ENCODE data around the gene PCDHA5.

The PCDHA5 gene

DNA sequence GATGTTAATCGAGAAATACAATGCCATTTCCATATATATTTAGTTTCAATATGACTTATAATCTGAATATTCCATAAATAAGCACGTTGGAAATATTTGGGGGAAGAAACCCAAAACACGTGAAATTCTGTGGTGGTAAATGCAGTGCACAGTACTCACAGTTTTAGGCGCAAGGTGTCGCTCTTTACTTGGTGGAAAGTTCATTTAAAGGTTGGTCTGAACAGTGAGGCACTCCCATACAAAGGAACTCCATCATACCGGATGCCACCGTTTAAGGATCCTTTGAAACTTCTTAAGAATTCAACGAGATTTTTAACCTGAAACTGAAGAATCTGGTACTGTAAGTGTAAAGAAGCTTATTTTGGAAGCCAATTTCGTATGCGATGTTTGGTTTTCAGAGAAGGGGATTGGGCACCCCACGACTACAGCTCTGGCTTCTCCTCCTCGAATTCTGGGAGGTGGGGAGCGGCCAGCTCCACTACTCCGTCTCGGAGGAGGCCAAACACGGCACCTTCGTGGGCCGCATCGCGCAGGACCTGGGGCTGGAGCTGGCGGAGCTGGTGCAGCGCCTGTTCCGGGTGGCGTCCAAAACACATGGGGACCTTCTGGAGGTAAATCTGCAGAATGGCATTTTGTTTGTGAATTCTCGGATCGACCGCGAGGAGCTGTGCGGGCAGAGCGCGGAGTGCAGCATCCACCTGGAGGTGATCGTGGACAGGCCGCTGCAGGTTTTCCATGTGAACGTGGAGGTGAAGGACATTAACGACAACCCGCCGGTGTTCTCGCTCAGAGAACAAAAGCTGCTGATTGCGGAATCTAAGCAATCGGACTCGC is 47.5 kb downstream of the PCDHA5 start, which contains the start of gene PCDHA11:
PCDHA11 (plus strand) TSS at position 237 of the 834 bp plus-strand sequence; CDS start at position 384, 147 bp downstream.
- peak; percentile 28 for DNase-seq

DNA sequence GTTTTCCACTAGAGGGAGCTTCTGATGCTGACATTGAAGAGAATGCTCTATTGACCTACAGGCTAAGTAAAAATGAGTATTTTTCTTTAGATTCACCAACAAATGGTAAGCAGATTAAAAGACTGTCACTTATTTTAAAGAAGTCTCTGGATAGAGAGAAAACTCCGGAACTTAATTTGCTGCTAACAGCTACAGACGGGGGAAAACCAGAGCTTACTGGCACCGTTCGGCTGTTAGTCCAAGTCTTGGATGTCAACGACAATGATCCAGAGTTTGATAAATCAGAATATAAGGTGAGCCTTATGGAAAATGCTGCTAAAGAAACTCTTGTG is 48.1 kb downstream of the PCDHA5 start:
- DNase-seq: peak; percentile 15

DNA sequence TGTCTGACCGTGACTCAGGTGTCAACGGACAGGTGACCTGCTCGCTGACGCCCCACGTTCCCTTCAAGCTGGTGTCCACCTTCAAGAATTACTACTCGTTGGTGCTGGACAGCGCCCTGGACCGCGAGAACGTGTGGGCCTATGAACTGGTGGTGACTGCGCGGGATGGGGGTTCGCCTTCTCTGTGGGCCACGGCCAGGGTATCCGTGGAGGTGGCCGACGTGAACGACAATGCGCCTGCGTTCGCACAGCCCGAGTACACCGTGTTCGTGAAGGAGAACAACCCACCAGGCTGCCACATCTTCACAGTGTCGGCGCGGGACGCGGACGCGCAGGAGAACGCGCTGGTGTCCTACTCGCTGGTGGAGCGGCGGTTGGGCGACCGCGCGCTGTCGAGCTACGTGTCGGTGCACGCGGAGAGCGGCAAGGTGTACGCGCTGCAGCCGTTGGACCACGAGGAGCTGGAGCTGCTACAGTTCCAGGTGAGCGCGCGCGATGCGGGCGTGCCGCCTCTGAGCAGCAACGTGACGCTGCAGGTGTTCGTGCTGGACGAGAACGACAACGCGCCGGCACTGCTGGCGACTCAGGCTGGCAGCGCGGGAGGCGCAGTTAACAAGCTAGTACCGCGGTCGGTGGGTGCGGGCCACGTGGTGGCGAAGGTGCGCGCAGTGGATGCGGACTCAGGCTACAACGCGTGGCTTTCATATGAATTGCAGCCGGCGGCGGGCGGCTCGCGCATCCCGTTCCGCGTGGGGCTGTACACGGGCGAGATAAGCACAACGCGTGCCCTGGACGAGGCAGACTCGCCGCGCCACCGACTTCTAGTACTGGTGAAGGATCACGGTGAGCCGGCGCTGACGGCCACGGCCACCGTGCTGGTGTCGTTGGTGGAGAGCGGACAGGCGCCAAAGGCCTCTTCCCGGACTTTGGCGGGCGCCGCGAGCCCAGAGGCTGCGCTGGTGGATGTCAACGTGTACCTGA is 49.1 kb downstream of the PCDHA5 start:
- no peak for DNase-seq

Data from NCI-H1436 treated with DMSO at 0.1 percent for 48 hours (cell line).